NCI-H2081 (cell line): ENCODE results near the gene D2HGDH.
"Not testable (repeated sequence)": the region's sequence is repeated elsewhere in the genome, so short reads cannot be mapped to it uniquely, and the experiment has no call there.

ENCODE experiments used
- DNase-seq, 2 experiments: peaks; one replicate each; lab custom pipeline; 2025; lab: John Stamatoyannopoulos, UW

Gene D2HGDH

GRCh38 chr2:241793385-241793784 is 59.0 kb downstream of the D2HGDH start:
- no peak for DNase-seq

GRCh38 chr2:241794250-241794823 is 59.9 kb downstream of the D2HGDH start:
- DNase-seq = no peak

- DNase-seq = no peak
Measured at GRCh38 chr2:241795021-241795999, 60.9 kb downstream of the D2HGDH start.

- DNase-seq = no peak
Measured at GRCh38 chr2:241796209-241796608, 61.8 kb downstream of the D2HGDH start.

GRCh38 chr2:241796610-241797138 is 62.2 kb downstream of the D2HGDH start:
- DNase-seq = no peak

GRCh38 chr2:241797441-241798080 is 63.1 kb downstream of the D2HGDH start:
- DNase-seq = no peak

GRCh38 chr2:241798081-241798630 is 63.7 kb downstream of the D2HGDH start:
- peak in 1 of 2 experiments; percentile 18 for DNase-seq

GRCh38 chr2:241798631-241799521 is 64.4 kb downstream of the D2HGDH start:
- DNase-seq = no peak

- DNase-seq = no peak
Measured at GRCh38 chr2:241799522-241800197, 65.2 kb downstream of the D2HGDH start.

GRCh38 chr2:241800198-241800903 is 65.9 kb downstream of the D2HGDH start:
- not testable (repeated sequence) for DNase-seq

- no peak for DNase-seq
Measured at GRCh38 chr2:241801611-241802420, 67.4 kb downstream of the D2HGDH start.

- DNase-seq = no peak
Measured at GRCh38 chr2:241802421-241803318, 68.2 kb downstream of the D2HGDH start.

GRCh38 chr2:241803387-241804325 is 69.2 kb downstream of the D2HGDH start:
- peak; percentile 52 to 73 for DNase-seq

- DNase-seq = no peak
Measured at GRCh38 chr2:241804326-241805229, 70.1 kb downstream of the D2HGDH start.

- DNase-seq = not testable (repeated sequence)
Measured at GRCh38 chr2:241806217-241806616, 71.8 kb downstream of the D2HGDH start.
